ENCODE results near the gene LPP.

The LPP gene

GRCh38 chr3:188624384-188624783 lies 470.4 kb downstream of the LPP start:
- TF ChIP-seq CTCF (IDR thresholded peaks at IDR 0.05; ENCODE audit: control insufficient read depth, insufficient read depth, low read depth, low read length, missing control alignments) = no peak
- no peak overlapping the region for H3K4me3 ChIP-seq (ENCODE audit: control insufficient read depth, low read depth, low read length)
- no peak for DNase-seq (ENCODE audit: low read depth)

- TF ChIP-seq CTCF (IDR thresholded peaks at IDR 0.05; ENCODE audit: control insufficient read depth, insufficient read depth, low read depth, low read length, missing control alignments) = no peak
Measured at GRCh38 chr3:188624828-188625227, 470.9 kb downstream of the LPP start.

GRCh38 chr3:188627652-188628051 lies 473.7 kb downstream of the LPP start:
- no peak for TF ChIP-seq CTCF (IDR thresholded peaks at IDR 0.05; ENCODE audit: control insufficient read depth, insufficient read depth, low read depth, low read length, missing control alignments)
- H3K4me3 ChIP-seq (ENCODE audit: control insufficient read depth, low read depth, low read length) = no peak overlapping the region
- peak; percentile 86 for DNase-seq (ENCODE audit: low read depth)

More at GRCh38 chr3:188624828-188625227, 470.9 kb downstream of the LPP start:
- no peak for DNase-seq (ENCODE audit: low read depth)
- H3K4me3 ChIP-seq (ENCODE audit: control insufficient read depth, low read depth, low read length) = no peak overlapping the region

GRCh38 chr3:188631291-188632010 lies 477.5 kb downstream of the LPP start:
- no peak overlapping the region for H3K4me3 ChIP-seq (ENCODE audit: control insufficient read depth, low read depth, low read length)
- no peak for TF ChIP-seq CTCF (IDR thresholded peaks at IDR 0.05; ENCODE audit: control insufficient read depth, insufficient read depth, low read depth, low read length, missing control alignments)
- DNase-seq (ENCODE audit: low read depth) = peak; percentile 17

GRCh38 chr3:188633206-188633605 lies 479.2 kb downstream of the LPP start:
- TF ChIP-seq CTCF (IDR thresholded peaks at IDR 0.05; ENCODE audit: control insufficient read depth, insufficient read depth, low read depth, low read length, missing control alignments) = no peak
- no peak overlapping the region for H3K4me3 ChIP-seq (ENCODE audit: control insufficient read depth, low read depth, low read length)
- no peak for DNase-seq (ENCODE audit: low read depth)

GRCh38 chr3:188634285-188634684 lies 480.3 kb downstream of the LPP start:
- no peak for DNase-seq (ENCODE audit: low read depth)
- no peak for TF ChIP-seq CTCF (IDR thresholded peaks at IDR 0.05; ENCODE audit: control insufficient read depth, insufficient read depth, low read depth, low read length, missing control alignments)
- H3K4me3 ChIP-seq (ENCODE audit: control insufficient read depth, low read depth, low read length) = no peak overlapping the region

Measured in AG09309 (cell line).